WERI-Rb-1 (cell line): ENCODE data around the gene S100PBP.
A peak's percentile ranks its signal among the peaks of the same experiment; 100 is the strongest.

Experiments used
- DNase-seq: peaks from one replicate; pipeline ENCODE4 v3.0.0-alpha.2; 2020
- H3K27ac ChIP-seq: fragments of 250-450 bp; sonication (Bioruptor Pico); 2 replicates; pipeline ENCODE4 v1.5.1; 2020; ENCODE audit warnings: mild to moderate bottlenecking, moderate library complexity
- H3K27me3 ChIP-seq: fragments of 250-450 bp; sonication (Bioruptor Pico); 2 replicates; pipeline ENCODE4 v1.5.1; 2021; ENCODE audit warnings: mild to moderate bottlenecking, low read depth, moderate library complexity; ENCODE audit not compliant: insufficient read depth, severe bottlenecking
- H3K36me3 ChIP-seq: fragments of 250-450 bp; sonication (Bioruptor Pico); 2 replicates; pipeline ENCODE4 v1.5.1; 2020; ENCODE audit warnings: mild to moderate bottlenecking, moderate library complexity
- H3K4me3 ChIP-seq: 2 replicates; pipeline ENCODE4 v1.5.1; 2011; ENCODE audit warnings: low read depth, mild to moderate bottlenecking, control low read depth, low read length
- H3K9me3 ChIP-seq: fragments of 250-450 bp; sonication (Bioruptor Pico); 2 replicates; pipeline ENCODE4 v1.5.1; 2021; ENCODE audit warnings: mild to moderate bottlenecking, moderate library complexity; ENCODE audit not compliant: severe bottlenecking
- TF ChIP-seq, protein P1 (sequence below): IDR thresholded peaks from 2 replicates; pipeline ENCODE4 v1.5.1; 2011; ENCODE audit warnings: low read depth, mild to moderate bottlenecking, control low read depth, inconsistent platforms, low read length

S100PBP gene

DNA sequence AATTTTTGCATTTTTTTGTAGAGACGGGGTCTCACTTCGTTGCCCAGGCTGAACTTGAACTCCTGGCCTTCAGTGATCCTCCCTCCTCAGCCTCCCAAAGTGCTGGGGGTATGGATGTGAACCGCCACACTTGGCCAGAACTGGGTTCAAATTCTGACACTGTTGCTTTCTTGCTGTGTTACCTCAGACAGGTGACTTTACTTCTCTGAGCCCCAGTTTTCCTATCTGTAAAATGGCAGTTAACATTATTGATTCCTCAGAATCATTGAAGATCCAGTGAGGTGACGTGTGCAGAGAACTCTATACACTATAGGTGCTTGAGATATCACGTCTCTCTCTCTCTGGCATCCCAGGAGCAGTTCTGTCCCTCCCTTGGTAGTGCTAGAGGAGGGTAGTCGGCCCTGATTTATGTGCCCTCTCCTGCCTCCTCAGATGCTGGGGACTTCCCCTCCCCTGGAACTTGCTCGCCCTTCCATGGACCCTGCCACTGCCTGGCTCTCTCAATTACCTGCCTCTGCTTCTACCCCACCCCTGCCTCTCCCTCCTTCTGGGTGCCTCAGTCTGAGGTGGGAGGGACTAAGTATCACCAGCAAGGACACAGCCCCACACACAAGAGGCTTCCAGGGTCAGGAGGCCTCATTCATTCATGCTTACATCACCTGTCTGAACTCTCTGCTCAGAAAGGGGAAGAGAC, 66.0 kb downstream of the S100PBP start:
- TF ChIP-seq, protein P1, sequence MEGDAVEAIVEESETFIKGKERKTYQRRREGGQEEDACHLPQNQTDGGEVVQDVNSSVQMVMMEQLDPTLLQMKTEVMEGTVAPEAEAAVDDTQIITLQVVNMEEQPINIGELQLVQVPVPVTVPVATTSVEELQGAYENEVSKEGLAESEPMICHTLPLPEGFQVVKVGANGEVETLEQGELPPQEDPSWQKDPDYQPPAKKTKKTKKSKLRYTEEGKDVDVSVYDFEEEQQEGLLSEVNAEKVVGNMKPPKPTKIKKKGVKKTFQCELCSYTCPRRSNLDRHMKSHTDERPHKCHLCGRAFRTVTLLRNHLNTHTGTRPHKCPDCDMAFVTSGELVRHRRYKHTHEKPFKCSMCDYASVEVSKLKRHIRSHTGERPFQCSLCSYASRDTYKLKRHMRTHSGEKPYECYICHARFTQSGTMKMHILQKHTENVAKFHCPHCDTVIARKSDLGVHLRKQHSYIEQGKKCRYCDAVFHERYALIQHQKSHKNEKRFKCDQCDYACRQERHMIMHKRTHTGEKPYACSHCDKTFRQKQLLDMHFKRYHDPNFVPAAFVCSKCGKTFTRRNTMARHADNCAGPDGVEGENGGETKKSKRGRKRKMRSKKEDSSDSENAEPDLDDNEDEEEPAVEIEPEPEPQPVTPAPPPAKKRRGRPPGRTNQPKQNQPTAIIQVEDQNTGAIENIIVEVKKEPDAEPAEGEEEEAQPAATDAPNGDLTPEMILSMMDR = no peak
- Histone ChIP-seq H3K27ac (peak overlapping the region; percentile 100), H3K4me3 (peak overlapping the region; percentile 67), H3K9me3 (no peaks in the 10 kb centered on the region), H3K27me3 (no peaks in the 10 kb centered on the region), H3K36me3 (peaks cover 16% of the 10 kb centered on the region)
- peak; percentile 85 for DNase-seq

DNA sequence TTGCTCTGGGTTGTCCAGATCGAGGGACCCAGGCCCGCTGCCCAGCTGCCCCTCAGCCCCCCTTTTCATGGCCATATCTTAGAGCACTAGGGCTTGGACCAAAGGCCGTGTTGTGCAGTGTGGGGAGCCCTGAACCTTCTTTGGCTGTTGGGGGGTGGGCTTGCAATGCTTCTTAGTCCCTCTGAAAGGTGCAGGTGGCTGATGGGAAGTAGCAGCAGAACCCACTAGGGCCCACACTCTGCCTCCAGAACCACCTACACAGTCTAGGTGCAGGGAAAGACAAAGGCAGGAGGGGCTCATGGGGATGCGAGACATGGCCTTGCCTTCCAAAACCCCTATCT, 66.5 kb downstream of the S100PBP start:
- Histone ChIP-seq H3K4me3 (peak overlapping the region; percentile 67), H3K27ac (peak overlapping the region; percentile 100), H3K27me3 (no peaks in the 10 kb centered on the region), H3K36me3 (peaks cover 21% of the 10 kb centered on the region), H3K9me3 (no peaks in the 10 kb centered on the region)
- TF ChIP-seq, protein P1 = no peak
- no peak for DNase-seq

DNA sequence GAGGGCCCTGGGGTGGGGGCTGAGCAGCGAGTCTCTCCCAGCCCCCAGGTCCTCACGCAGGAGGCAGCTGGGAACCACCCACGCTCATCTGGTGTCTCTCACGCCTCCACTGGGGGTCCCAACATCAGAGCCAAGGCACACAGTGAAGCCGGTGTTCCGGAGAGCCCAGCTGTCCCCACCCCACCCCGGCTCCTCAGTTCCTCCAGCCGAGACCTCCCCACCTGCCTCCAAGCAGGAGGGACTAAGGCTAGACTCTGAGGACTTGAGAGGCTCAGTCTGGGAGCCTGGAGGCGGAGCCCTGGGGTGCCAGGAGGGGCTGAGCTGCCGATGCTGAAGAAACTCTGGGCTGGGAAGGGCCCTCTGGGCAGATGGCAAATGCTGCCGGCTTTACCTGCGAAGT, 67.3 kb downstream of the S100PBP start:
- Histone ChIP-seq H3K4me3 (peak overlapping the region; percentile 67), H3K9me3 (no peaks in the 10 kb centered on the region), H3K36me3 (peaks cover 28% of the 10 kb centered on the region), H3K27me3 (no peaks in the 10 kb centered on the region), H3K27ac (peak overlapping the region; percentile 100)
- TF ChIP-seq, protein P1 = no peak
- DNase-seq = peak; percentile 96

DNA sequence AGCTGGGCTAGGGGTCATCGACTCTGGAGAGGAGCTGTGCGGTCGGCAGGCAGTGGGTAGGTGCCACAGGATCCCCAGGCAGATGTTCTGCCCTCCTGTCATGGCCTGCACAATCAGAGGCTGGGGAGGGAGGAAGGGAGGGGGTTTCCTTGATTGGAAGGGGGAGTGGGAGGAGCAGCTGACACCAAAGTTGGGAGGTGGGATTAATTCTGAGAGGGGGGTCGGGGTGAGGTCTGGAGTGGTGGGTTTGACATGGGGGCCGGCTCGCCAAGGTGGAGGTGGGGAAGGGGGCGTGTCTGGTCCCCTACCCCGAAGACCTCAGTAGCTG, 68.2 kb downstream of the S100PBP start:
- Histone ChIP-seq H3K4me3 (peak overlapping the region; percentile 67), H3K9me3 (no peaks in the 10 kb centered on the region), H3K27me3 (no peaks in the 10 kb centered on the region), H3K27ac (peak overlapping the region; percentile 100), H3K36me3 (peaks cover 32% of the 10 kb centered on the region)
- peak; percentile 65 for DNase-seq
- TF ChIP-seq, protein P1 = no peak

DNA sequence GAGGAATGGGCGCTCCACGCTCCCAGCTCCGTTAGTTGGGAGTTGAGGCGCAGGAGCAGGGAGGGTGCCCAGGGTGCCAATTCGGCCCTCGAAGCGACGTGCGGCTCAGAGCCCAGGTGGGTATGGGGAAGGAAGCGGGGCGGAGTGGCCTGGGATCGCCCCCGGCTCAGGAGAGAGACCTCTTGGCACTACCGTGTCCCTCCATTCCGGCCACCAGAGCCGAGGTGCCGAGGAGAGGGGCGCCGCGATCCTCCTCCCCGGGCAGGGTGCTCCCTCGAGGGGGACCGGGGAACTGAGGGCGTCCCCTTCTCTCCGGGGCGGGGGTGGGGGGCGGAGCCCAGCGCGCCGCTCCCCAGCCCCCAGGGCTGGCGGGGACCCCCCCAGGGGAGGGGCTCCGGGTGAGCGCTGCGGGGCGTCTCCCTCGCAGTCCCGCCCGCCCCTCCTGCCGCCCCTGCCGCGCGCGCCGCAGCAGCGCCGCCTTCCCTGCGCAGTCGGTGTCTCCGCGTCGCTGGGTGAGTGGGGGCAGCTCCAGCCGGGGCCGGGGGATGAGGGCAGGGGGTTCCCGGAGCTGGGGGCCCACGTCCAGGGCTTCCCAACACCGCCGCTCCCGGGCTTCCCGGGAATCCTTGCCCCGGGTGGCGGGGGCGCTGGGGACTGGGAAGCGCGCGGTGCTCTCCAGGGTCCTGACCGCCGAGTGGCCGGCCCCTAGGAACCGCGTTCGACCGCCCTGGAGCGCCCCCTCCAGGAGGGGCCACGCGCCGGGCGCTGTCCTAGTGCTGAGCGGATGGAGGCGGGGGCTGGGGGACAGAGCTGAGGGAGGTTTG, 68.8 kb downstream of the S100PBP start, which contains the start of gene HPCA:
TSS of gene HPCA (plus strand) at position 488 of the 824 bp plus-strand sequence. CDS start 2,408 bp downstream, outside the sequence.
- DNase-seq = peak; percentile 81
- Histone ChIP-seq H3K27ac (peak within 1 kb of the TSS; percentile 100), H3K9me3 (no peaks in the 10 kb centered on the region), H3K27me3 (no peaks in the 10 kb centered on the region), H3K36me3 (peaks cover 32% of the 10 kb centered on the region), H3K4me3 (peak within 1 kb of the TSS; percentile 67)
- TF ChIP-seq, protein P1 = peak; percentile 75
